Heart right ventricle (tissue), 16 donors: ENCODE results near the gene LORICRIN. TPM values are rescaled to one million over a fixed set of nuclear protein-coding genes. Genes with fewer than 3 reads are reported as not detected.

Experiments
- ATAC-seq, 8 donors: fragments of 200-7000 bp; cut with Tn5 transposase; one replicate each; pipeline ENCODE4 v1.9.1; 2020; ENCODE audit warnings: mild to moderate bottlenecking in 8 of 8, moderate library complexity in 8 of 8, moderate number of reproducible peaks in 1 of 8
- DNase-seq, 2 donors: peaks; one replicate each; pipeline ENCODE4 v3.0.0-alpha.2; 2020
- H3K27ac ChIP-seq, 10 donors: fragments of 200-600 bp; sonication (generic) in 2 of 10; one replicate each; pipeline versions ENCODE4 v1.5.0 to v1.8.0; 2020 to 2022; ENCODE audit warnings: mild to moderate bottlenecking in 3 of 10
- H3K27me3 ChIP-seq, 7 donors: fragments of 200-600 bp; one replicate each; pipeline ENCODE4 v1.8.0; 2021 to 2022; ENCODE audit warnings: mild to moderate bottlenecking in 2 of 7
- H3K36me3 ChIP-seq, 9 donors: fragments of 200-600 bp; sonication (generic) in 1 of 9; one replicate each; pipeline versions ENCODE4 v1.5.0 to v1.8.0; 2020 to 2022; ENCODE audit warnings: mild to moderate bottlenecking in 2 of 9
- H3K4me1 ChIP-seq, 9 donors: fragments of 200-600 bp; sonication (generic) in 1 of 9; one replicate each; pipeline versions ENCODE4 v1.5.0 to v1.8.0; 2020 to 2022; ENCODE audit warnings: mild to moderate bottlenecking in 4 of 9
- H3K4me3 ChIP-seq, 10 donors: fragments of 200-600 bp; sonication (generic) in 2 of 10; one replicate each; pipeline versions ENCODE4 v1.5.0 to v1.8.0; 2020 to 2022; ENCODE audit warnings: mild to moderate bottlenecking in 7 of 10, moderate library complexity in 2 of 10
- H3K9me3 ChIP-seq, 11 donors: fragments of 200-600 bp in 10 of 11; sonication (generic) in 2 of 11; one replicate each; pipeline versions ENCODE4 v1.5.0 to v1.8.0; 2013 to 2022; ENCODE audit warnings: mild to moderate bottlenecking in 2 of 11, control low read depth in 1 of 11, moderate library complexity in 1 of 11
- WGBS, 2 donors: extraction: QIAGEN DNeasy Blood & Tissue Kit; methylation state at CpG; one replicate each; pipeline ENCODE4 v1.1.7; 2013; ENCODE audit warnings: inconsistent platforms in 1 of 2; 5-methylcytosine and 5-hydroxymethylcytosine counted together
- intact Hi-C, 10 donors: fragments of 100-400 bp; cut with DNase I; formaldehyde crosslinking; loops; one replicate each; pipeline versions ENCODE4 v1.11.1 to v1.14.2; 2022
- polyA plus RNA-seq, 2 donors: library from polyadenylated mRNA; stranded (reverse); fragments of 200-250 nt; gene quantifications; one replicate each; pipeline ENCODE4 v1.2.3, GENCODE V29; 2013
- total RNA-seq, 10 donors: library from RNA; stranded (reverse); fragmentation: NEBNext Ultra II Directional in 3 of 10; extraction: Animal tissue kit (Norgen Biotek cat#: 25700) in 3 of 10; gene quantifications; one replicate each; pipeline versions ENCODE4 v1.2.1 to v1.2.4, GENCODE V29; 2021 to 2023
- TF ChIP-seq, protein P1 (sequence below), 9 donors: fragments of 200-600 bp; sonication (generic) in 2 of 9; IDR thresholded peaks; one replicate each; pipeline versions ENCODE4 v1.5.0 to v1.8.0; 2021 to 2022; ENCODE audit warnings: antibody characterized with exemption in 9 of 9, mild to moderate bottlenecking in 5 of 9, moderate library complexity in 1 of 9
- donor health status: Arrhythmogenic right ventricular cardiomyopathy.
- donor health status: ischemic (EF 13 %, LVEDD 7.1; RV severe dilation, severe dysfunction).
- donor health status: healthy with polysubstance abuse.
- donor health status: DM: no; HTN: yes; CAD: no.
- donor health status: DM: no; HTN: no; CAD: no.
- donor health status: ischemic (EF 25% LVEDD 6.9; RV normal size, moderate dysfunction).
- donor health status: ischemic (EF 25% LVEDD 5.7; RV mildly dilated, moderate dysfunction).
- donor health status: healthy.
- donor health status: DM: yes; HTN: yes; CAD: no.
- donor health status: Ischemic cardiomyopathy.
- donor health status: ischemic (EF 35%, LVEDD 5.7; RV mildly dilated, moderate dysfunction).
- donor health status: nonischemic (EF 11% LVEDD 7.7; RV severe dilation, severe dysfunction).
- donor health status: DM: yes; HTN: yes; CAD: no.
- donor health status: PGD.
- donor health status: ischemic (EF 29% LVEDD 5.4; RV normal size, mild dysfunction).
- donor health status: nonischemic (EF 23%, LVEDD 6.1; RV moderate dilation, normal function).

LORICRIN gene
- total and polyA plus RNA-seq, 12 donors: not detected

DNA sequence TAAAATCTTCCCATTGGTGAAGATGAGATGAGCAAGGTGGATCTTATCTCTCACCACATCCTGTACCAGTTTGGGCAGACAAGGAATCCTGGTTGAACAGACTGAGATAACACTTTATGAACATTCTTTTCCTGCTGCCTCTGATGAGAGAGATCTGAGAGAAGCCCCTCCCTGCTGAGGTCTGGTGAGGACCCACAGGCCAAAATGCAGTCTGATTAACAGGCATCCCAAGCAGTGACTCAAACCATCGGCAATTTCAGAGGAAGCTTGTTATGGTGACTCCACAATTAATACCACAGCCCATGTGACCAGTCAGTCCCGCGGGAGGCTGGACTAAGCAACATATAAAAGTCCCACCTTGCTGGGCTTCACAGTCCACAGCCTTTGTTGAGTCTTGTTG is 42.3 kb upstream of the LORICRIN start, which contains the start of gene PRR9:
Gene PRR9, plus strand, starts transcription at position 373 of the 400 bp plus-strand sequence. CDS start 561 bp downstream, outside the sequence.
- intact Hi-C loops: no loop called here
- 83 to 90% methylated on average over 3 of the region's 3 CpGs for WGBS, 2 donors
- H3K9me3 ChIP-seq: no peaks in the 10 kb centered on the region
- no peak within 1 kb of the TSS for H3K27ac ChIP-seq
- H3K4me3 ChIP-seq: no peak within 1 kb of the TSS
- H3K4me1 ChIP-seq: no peaks in the 10 kb centered on the region
- H3K27me3 ChIP-seq: peaks cover 0 to 21% (median 10%) of the 10 kb centered on the region in 7 donors
- no peak for DNase-seq
- ATAC-seq: no peak
- H3K36me3 ChIP-seq: no peaks in the 10 kb centered on the region
- TF ChIP-seq, protein P1, sequence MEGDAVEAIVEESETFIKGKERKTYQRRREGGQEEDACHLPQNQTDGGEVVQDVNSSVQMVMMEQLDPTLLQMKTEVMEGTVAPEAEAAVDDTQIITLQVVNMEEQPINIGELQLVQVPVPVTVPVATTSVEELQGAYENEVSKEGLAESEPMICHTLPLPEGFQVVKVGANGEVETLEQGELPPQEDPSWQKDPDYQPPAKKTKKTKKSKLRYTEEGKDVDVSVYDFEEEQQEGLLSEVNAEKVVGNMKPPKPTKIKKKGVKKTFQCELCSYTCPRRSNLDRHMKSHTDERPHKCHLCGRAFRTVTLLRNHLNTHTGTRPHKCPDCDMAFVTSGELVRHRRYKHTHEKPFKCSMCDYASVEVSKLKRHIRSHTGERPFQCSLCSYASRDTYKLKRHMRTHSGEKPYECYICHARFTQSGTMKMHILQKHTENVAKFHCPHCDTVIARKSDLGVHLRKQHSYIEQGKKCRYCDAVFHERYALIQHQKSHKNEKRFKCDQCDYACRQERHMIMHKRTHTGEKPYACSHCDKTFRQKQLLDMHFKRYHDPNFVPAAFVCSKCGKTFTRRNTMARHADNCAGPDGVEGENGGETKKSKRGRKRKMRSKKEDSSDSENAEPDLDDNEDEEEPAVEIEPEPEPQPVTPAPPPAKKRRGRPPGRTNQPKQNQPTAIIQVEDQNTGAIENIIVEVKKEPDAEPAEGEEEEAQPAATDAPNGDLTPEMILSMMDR (IDR thresholded peaks at IDR 0.05): no peak

DNA sequence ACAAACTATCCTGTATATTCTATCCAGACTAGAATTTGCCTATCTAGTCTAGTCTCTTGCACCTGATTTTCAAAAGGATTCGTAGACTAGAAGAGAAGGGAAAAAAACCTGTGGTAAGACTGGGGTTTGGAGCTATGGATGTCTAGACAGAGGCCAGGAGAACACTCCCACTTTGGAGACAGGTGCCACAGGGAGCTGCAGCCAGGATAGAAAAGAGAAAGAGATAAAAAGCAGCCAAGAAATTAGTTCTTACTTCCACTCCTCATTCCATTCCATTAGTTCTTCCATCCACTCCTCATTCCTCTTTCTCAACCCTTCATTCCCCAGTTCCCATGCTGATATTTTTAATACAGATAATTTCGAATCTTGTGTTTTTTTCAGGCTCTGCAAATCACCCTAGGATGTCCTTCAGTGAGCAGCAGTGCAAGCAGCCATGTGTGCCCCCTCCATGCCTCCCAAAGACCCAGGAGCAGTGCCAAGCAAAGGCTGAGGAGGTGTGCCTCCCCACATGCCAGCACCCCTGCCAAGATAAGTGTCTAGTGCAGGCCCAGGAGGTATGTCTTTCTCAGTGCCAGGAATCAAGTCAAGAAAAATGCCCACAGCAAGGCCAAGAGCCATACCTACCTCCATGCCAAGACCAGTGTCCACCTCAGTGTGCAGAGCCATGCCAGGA is 41.6 kb upstream of the LORICRIN start:
- TF ChIP-seq, protein P1 (IDR thresholded peaks at IDR 0.05): no peak
- 47 to 58% methylated on average over 2 of the region's 2 CpGs for WGBS, 2 donors

DNA sequence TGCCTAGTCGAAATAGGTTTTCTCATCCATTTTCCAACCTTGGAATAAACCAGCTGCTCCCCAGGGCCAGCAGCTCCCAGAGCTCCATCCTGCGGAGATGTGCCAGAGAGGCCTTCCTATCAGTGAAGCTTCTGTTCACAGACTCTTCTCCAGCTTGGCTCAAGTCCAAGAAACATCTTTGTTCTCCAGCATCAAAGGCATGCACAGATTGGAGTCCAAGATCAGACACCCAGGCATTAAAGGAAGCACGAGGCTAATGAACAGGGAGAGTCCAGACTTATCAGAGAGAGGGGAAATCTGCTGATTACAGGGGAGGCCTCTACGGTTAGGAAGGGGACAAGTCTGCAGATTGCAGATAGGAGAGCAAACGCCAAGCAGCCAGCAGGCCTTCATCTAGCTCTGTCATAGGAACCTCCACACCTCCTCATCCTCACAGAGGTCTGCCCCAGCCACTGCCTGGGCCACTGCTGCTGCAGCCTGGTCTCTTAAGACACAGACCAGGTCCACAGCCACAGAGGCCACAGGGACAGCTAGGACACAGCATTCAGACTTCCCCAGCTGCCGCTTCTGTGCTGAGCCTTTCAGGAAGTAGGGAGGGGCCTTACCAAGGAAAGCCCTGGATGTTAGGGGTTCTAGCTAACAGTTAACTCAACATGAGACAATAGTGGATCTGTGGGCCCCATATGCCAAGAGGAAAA is 38.7 kb upstream of the LORICRIN start:
- no peak for ATAC-seq
- H3K27me3 ChIP-seq: peaks cover 0 to 35% (median 18%) of the 10 kb centered on the region in 7 donors
- 27 to 30% methylated on average over 6 of the region's 6 CpGs for WGBS, 2 donors

More for the DNA sequence above, 41.6 kb upstream of the LORICRIN start:
- intact Hi-C loops: no loop called here
- Histone ChIP-seq H3K4me3 (no peak overlapping the region), H3K27me3 (peaks cover 0 to 26% (median 14%) of the 10 kb centered on the region in 7 donors), H3K36me3 (no peaks in the 10 kb centered on the region), H3K9me3 (no peaks in the 10 kb centered on the region), H3K27ac (no peak overlapping the region), H3K4me1 (no peaks in the 10 kb centered on the region)
- DNase-seq: no peak
- no peak for ATAC-seq

More for the DNA sequence above, 38.7 kb upstream of the LORICRIN start:
- Histone ChIP-seq H3K4me1 (no peaks in the 10 kb centered on the region), H3K9me3 (no peaks in the 10 kb centered on the region), H3K4me3 (no peak overlapping the region), H3K27ac (no peak overlapping the region), H3K36me3 (no peaks in the 10 kb centered on the region)
- intact Hi-C loops: loop anchor here in 7 of 10 donors (5.0 to 10.0 kb wide), 4 partner anchors 346 to 566 kb away; partner anchors contain the start of gene SMCP (in 3 of the 7)
- DNase-seq: no peak
- TF ChIP-seq, protein P1 (IDR thresholded peaks at IDR 0.05): no peak
